ENCODE measurements around the gene RXFP4. TPM values are rescaled to one million over a fixed set of nuclear protein-coding genes. Genes with fewer than 3 reads are reported as not detected.
A peak's percentile ranks its signal among the peaks of the same experiment; 100 is the strongest.

The RXFP4 gene
- total RNA-seq, 2 experiments from 2014 or later, result not detected

GRCh38 chr1:155942578-155943141 is 1.2 kb downstream of the RXFP4 start:
- ChIA-PET CTCF (interaction anchor here (1.5 to 5.0 kb wide), 2 partner anchors 33 to 47 kb away, joined by 7 to 44 read pairs; no protein-coding TSS in a partner anchor), POLR2A (interaction anchor here (4.4 to 5.2 kb wide), 2 partner anchors 9 to 34 kb away, joined by 39 to 45 read pairs; partner anchors contain the start of genes ARHGEF2 and KHDC4)
- H3K9me3 Mint-ChIP-seq (ENCODE audit: insufficient read depth), result no peaks in the 10 kb centered on the region
- peak overlapping the region; percentile 77 for H3K27ac Mint-ChIP-seq
- DNase-seq (no peak), ATAC-seq (no peak)
- no peak overlapping the region for H3K4me3 Mint-ChIP-seq
- no peaks in the 10 kb centered on the region for H3K27me3 Mint-ChIP-seq (ENCODE audit: low read depth)
- H3K36me3 Mint-ChIP-seq (ENCODE audit: low read depth), result peaks cover 20% of the 10 kb centered on the region
- H3K4me1 Mint-ChIP-seq (ENCODE audit: low read depth), result peaks cover 75% of the 10 kb centered on the region

GRCh38 chr1:155944444-155944799 is 3.0 kb downstream of the RXFP4 start:
- ATAC-seq, result no peak
- peaks cover 72% of the 10 kb centered on the region for H3K4me1 Mint-ChIP-seq (ENCODE audit: low read depth)
- CTCF ChIA-PET, result interaction anchor here (1.2 to 5.0 kb wide), 4 partner anchors 32 to 122 kb away, joined by 3 to 44 read pairs (median 6); no protein-coding TSS in a partner anchor
- POLR2A ChIA-PET, result interaction anchor here (4.4 to 5.2 kb wide), 2 partner anchors 11 to 32 kb away, joined by 39 to 45 read pairs; partner anchors contain the start of genes ARHGEF2 and KHDC4
- H3K36me3 Mint-ChIP-seq (ENCODE audit: low read depth), result peaks cover 29% of the 10 kb centered on the region
- no peaks in the 10 kb centered on the region for H3K9me3 Mint-ChIP-seq (ENCODE audit: insufficient read depth)
- no peak for DNase-seq
- H3K27me3 Mint-ChIP-seq (ENCODE audit: low read depth), result no peaks in the 10 kb centered on the region
- H3K4me3 Mint-ChIP-seq, result no peak overlapping the region
- H3K27ac Mint-ChIP-seq, result peak overlapping the region; percentile 87

- peaks cover 53% of the 10 kb centered on the region for H3K4me1 Mint-ChIP-seq (ENCODE audit: low read depth)
- no peaks in the 10 kb centered on the region for H3K9me3 Mint-ChIP-seq (ENCODE audit: insufficient read depth)
- ATAC-seq (no peak), DNase-seq (no peak)
- H3K36me3 Mint-ChIP-seq (ENCODE audit: low read depth), result peaks cover 46% of the 10 kb centered on the region
- ChIA-PET CTCF (interaction anchor here (0.7 to 5.0 kb wide), 9 partner anchors 9 to 774 kb away, joined by 3 to 44 read pairs (median 9); partner anchors contain the start of genes ARHGEF2 and KHDC4), POLR2A (interaction anchor here (1.0 to 5.2 kb wide), 4 partner anchors 13 to 34 kb away, joined by 4 to 45 read pairs (median 22); partner anchors contain the start of genes ARHGEF2 and KHDC4)
- peak overlapping the region; percentile 46 for H3K4me3 Mint-ChIP-seq
- H3K27ac Mint-ChIP-seq, result peak overlapping the region; percentile 87
- no peaks in the 10 kb centered on the region for H3K27me3 Mint-ChIP-seq (ENCODE audit: low read depth)
Measured at GRCh38 chr1:155946633-155947219, 5.3 kb downstream of the RXFP4 start.

- ChIA-PET POLR2A (interaction anchor here (1.3 kb wide), 1 partner anchor 30 kb away, joined by 8 read pairs; no protein-coding TSS in a partner anchor), CTCF (interaction anchor here (1.7 kb wide), 1 partner anchor 31 kb away, joined by 4 read pairs; the partner anchor contains the start of gene ARHGEF2)
- DNase-seq (no peak), ATAC-seq (no peak)
- Mint-ChIP-seq H3K27me3 (ENCODE audit: low read depth) (no peaks in the 10 kb centered on the region), H3K4me3 (peak overlapping the region; percentile 46), H3K27ac (peak overlapping the region; percentile 87), H3K4me1 (ENCODE audit: low read depth) (peaks cover 47% of the 10 kb centered on the region), H3K9me3 (ENCODE audit: insufficient read depth) (no peaks in the 10 kb centered on the region), H3K36me3 (ENCODE audit: low read depth) (peaks cover 52% of the 10 kb centered on the region)
Measured at GRCh38 chr1:155947292-155947691, 5.9 kb downstream of the RXFP4 start.

- ChIA-PET CTCF (interaction anchor here (1.3 to 2.4 kb wide), 3 partner anchors 9 to 31 kb away, joined by 3 to 9 read pairs (median 4); partner anchors contain the start of gene ARHGEF2), POLR2A (interaction anchor here (0.6 to 1.3 kb wide), 2 partner anchors 9 to 29 kb away, joined by 3 to 8 read pairs; no protein-coding TSS in a partner anchor)
- DNase-seq (no peak), ATAC-seq (no peak)
- H3K36me3 Mint-ChIP-seq (ENCODE audit: low read depth), result peaks cover 56% of the 10 kb centered on the region
- H3K4me1 Mint-ChIP-seq (ENCODE audit: low read depth), result peaks cover 43% of the 10 kb centered on the region
- H3K27ac Mint-ChIP-seq, result peak overlapping the region; percentile 49
- H3K27me3 Mint-ChIP-seq (ENCODE audit: low read depth), result no peaks in the 10 kb centered on the region
- H3K4me3 Mint-ChIP-seq, result no peak overlapping the region
- no peaks in the 10 kb centered on the region for H3K9me3 Mint-ChIP-seq (ENCODE audit: insufficient read depth)
Measured at GRCh38 chr1:155947741-155948140, 6.3 kb downstream of the RXFP4 start.

GRCh38 chr1:155950829-155951228 is 9.4 kb downstream of the RXFP4 start:
- H3K9me3 Mint-ChIP-seq (ENCODE audit: insufficient read depth), result no peaks in the 10 kb centered on the region
- no peak for DNase-seq
- H3K36me3 Mint-ChIP-seq (ENCODE audit: low read depth), result peaks cover 72% of the 10 kb centered on the region
- no peaks in the 10 kb centered on the region for H3K27me3 Mint-ChIP-seq (ENCODE audit: low read depth)
- H3K27ac Mint-ChIP-seq, result no peak overlapping the region
- no peak overlapping the region for H3K4me3 Mint-ChIP-seq
- peaks cover 23% of the 10 kb centered on the region for H3K4me1 Mint-ChIP-seq (ENCODE audit: low read depth)
- no peak for ATAC-seq
- CTCF ChIA-PET, result interaction anchor here (1.3 kb wide), 1 partner anchor 12 kb away, joined by 5 read pairs; no protein-coding TSS in a partner anchor
- POLR2A ChIA-PET, result interaction anchor here (0.5 to 1.1 kb wide), 2 partner anchors 23 to 27 kb away, joined by 3 read pairs; partner anchors contain the start of gene ARHGEF2

- no peak for DNase-seq
- Mint-ChIP-seq H3K27ac (no peak overlapping the region), H3K4me1 (ENCODE audit: low read depth) (peaks cover 12% of the 10 kb centered on the region), H3K4me3 (no peak overlapping the region), H3K36me3 (ENCODE audit: low read depth) (peaks cover 66% of the 10 kb centered on the region), H3K27me3 (ENCODE audit: low read depth) (no peaks in the 10 kb centered on the region), H3K9me3 (ENCODE audit: insufficient read depth) (no peaks in the 10 kb centered on the region)
- ChIA-PET POLR2A (interaction anchor here (1.1 kb wide), 1 partner anchor 22 kb away, joined by 3 read pairs; no protein-coding TSS in a partner anchor), CTCF (interaction anchor here (1.3 kb wide), 1 partner anchor 13 kb away, joined by 5 read pairs; no protein-coding TSS in a partner anchor)
- ATAC-seq, result no peak
Measured at GRCh38 chr1:155951753-155952504, 10.5 kb downstream of the RXFP4 start.

- no peak for ATAC-seq
- H3K4me3 Mint-ChIP-seq, result no peak overlapping the region
- peaks cover 8% of the 10 kb centered on the region for H3K4me1 Mint-ChIP-seq (ENCODE audit: low read depth)
- H3K9me3 Mint-ChIP-seq (ENCODE audit: insufficient read depth), result no peaks in the 10 kb centered on the region
- peaks cover 67% of the 10 kb centered on the region for H3K36me3 Mint-ChIP-seq (ENCODE audit: low read depth)
- no peak for DNase-seq
- POLR2A ChIA-PET, result no interaction called here
- CTCF ChIA-PET, result no interaction called here
- no peaks in the 10 kb centered on the region for H3K27me3 Mint-ChIP-seq (ENCODE audit: low read depth)
- H3K27ac Mint-ChIP-seq, result peak overlapping the region; percentile 63
Measured at GRCh38 chr1:155952505-155952890, 11.1 kb downstream of the RXFP4 start.

GRCh38 chr1:155954645-155955044 is 13.2 kb downstream of the RXFP4 start:
- Mint-ChIP-seq H3K4me3 (no peak overlapping the region), H3K36me3 (ENCODE audit: low read depth) (peaks cover 71% of the 10 kb centered on the region), H3K4me1 (ENCODE audit: low read depth) (peaks cover 2% of the 10 kb centered on the region), H3K9me3 (ENCODE audit: insufficient read depth) (no peaks in the 10 kb centered on the region), H3K27me3 (ENCODE audit: low read depth) (no peaks in the 10 kb centered on the region), H3K27ac (no peak overlapping the region)
- no peak for DNase-seq
- CTCF ChIA-PET, result interaction anchor here (1.0 to 4.3 kb wide), 3 partner anchors 14 to 365 kb away, joined by 4 to 25 read pairs (median 5); no protein-coding TSS in a partner anchor
- POLR2A ChIA-PET, result interaction anchor here (0.8 to 1.0 kb wide), 2 partner anchors 20 to 24 kb away, joined by 3 read pairs; partner anchors contain the start of gene ARHGEF2
- no peak for ATAC-seq

GRCh38 chr1:155957411-155957915 is 16.0 kb downstream of the RXFP4 start:
- Mint-ChIP-seq H3K27me3 (ENCODE audit: low read depth) (no peaks in the 10 kb centered on the region), H3K4me1 (ENCODE audit: low read depth) (peaks cover 18% of the 10 kb centered on the region), H3K36me3 (ENCODE audit: low read depth) (peaks cover 72% of the 10 kb centered on the region), H3K9me3 (ENCODE audit: insufficient read depth) (no peaks in the 10 kb centered on the region), H3K4me3 (no peak overlapping the region), H3K27ac (no peak overlapping the region)
- DNase-seq (no peak), ATAC-seq (no peak)
- CTCF ChIA-PET, result interaction anchor here (0.8 to 4.3 kb wide), 5 partner anchors 19 to 63 kb away, joined by 3 to 25 read pairs (median 4); partner anchors contain the start of genes ARHGEF2 and KHDC4
- POLR2A ChIA-PET, result interaction anchor here (1.2 kb wide), 1 partner anchor 10 kb away, joined by 4 read pairs; no protein-coding TSS in a partner anchor
